Karpas-422 (cell line): ENCODE results near the gene GATA5. TPM values are rescaled to one million over a fixed set of nuclear protein-coding genes. Genes with fewer than 3 reads are reported as not detected.

ENCODE experiments used
- DNase-seq: peaks from one replicate; pipeline ENCODE4 v3.0.0-alpha.2; 2015
- H2AFZ ChIP-seq: fragments of 200-600 bp; sonication (generic); 2 replicates; pipeline ENCODE4 v1.6.1; 2014; ENCODE audit warnings: antibody characterized with exemption, low read length, mixed read lengths
- H3K27ac ChIP-seq: fragments of 200-600 bp; sonication (generic); 2 replicates; pipeline ENCODE4 v1.5.1; 2014; ENCODE audit warnings: mild to moderate bottlenecking, low read length, moderate library complexity
- H3K27me3 ChIP-seq: fragments of 200-600 bp; sonication (generic); 2 replicates; pipeline ENCODE4 v1.6.1; 2014; ENCODE audit warnings: low read length, mixed read lengths
- H3K36me3 ChIP-seq: fragments of 200-600 bp; sonication (generic); 2 replicates; pipeline ENCODE4 v1.6.1; 2014; ENCODE audit warnings: low read length, mixed read lengths; ENCODE audit not compliant: insufficient read depth
- H3K4me1 ChIP-seq: fragments of 200-600 bp; sonication (generic); 2 replicates; pipeline ENCODE4 v1.6.1; 2014; ENCODE audit warnings: mild to moderate bottlenecking, low read length, mixed read lengths
- H3K4me2 ChIP-seq: fragments of 200-600 bp; sonication (generic); 2 replicates; pipeline ENCODE4 v1.6.1; 2014; ENCODE audit warnings: low read length, low read depth, mild to moderate bottlenecking; ENCODE audit not compliant: poor library complexity, severe bottlenecking
- H3K4me3 ChIP-seq: fragments of 200-600 bp; sonication (generic); 2 replicates; pipeline ENCODE4 v1.5.1; 2014; ENCODE audit warnings: mild to moderate bottlenecking, antibody characterized with exemption, low read length, mixed read lengths
- H3K79me2 ChIP-seq: fragments of 200-600 bp; sonication (generic); 2 replicates; pipeline ENCODE4 v1.6.1; 2014; ENCODE audit warnings: mild to moderate bottlenecking, low read length, mixed read lengths
- H3K9ac ChIP-seq: fragments of 200-600 bp; sonication (generic); 2 replicates; pipeline ENCODE4 v1.6.0; 2014; ENCODE audit warnings: low read length
- H3K9me2 ChIP-seq: fragments of 200-600 bp; sonication (generic), shearing (Covaris generic); replicated peaks from 2 replicates; pipeline ENCODE4 v1.6.0; 2014; ENCODE audit warnings: mild to moderate bottlenecking, low read length, moderate library complexity; ENCODE audit not compliant: insufficient read depth
- H3K9me3 ChIP-seq: fragments of 300-700, 200-600 bp; sonication (generic); 2 replicates; pipeline ENCODE4 v1.6.1; 2014; ENCODE audit warnings: low read length, mixed read lengths
- H4K20me1 ChIP-seq: fragments of 200-600 bp; sonication (generic); 2 replicates; pipeline ENCODE4 v1.6.1; 2014; ENCODE audit warnings: mild to moderate bottlenecking, antibody characterized with exemption, low read length, low read depth; ENCODE audit not compliant: insufficient read depth
- total RNA-seq: library from RNA; depleted of rRNA; stranded (reverse); fragments of >200 nt; shearing (Covaris generic); gene quantifications from 2 replicates; pipeline ENCODE4 v1.2.3, GENCODE V29; 2014; ENCODE audit warnings: low replicate concordance

GATA5 gene
- total RNA-seq, 1 experiment from 2014 or later: not detected

- Histone ChIP-seq H3K9ac (no peak overlapping the region), H3K4me1 (no peaks in the 10 kb centered on the region), H3K36me3 (no peaks in the 10 kb centered on the region), H3K27me3 (no peaks in the 10 kb centered on the region), H3K9me2 (no peaks in the 10 kb centered on the region), H3K79me2 (no peaks in the 10 kb centered on the region), H3K27ac (no peak overlapping the region), H2AFZ (no peak overlapping the region), H3K4me2 (no peak overlapping the region), H3K9me3 (no peaks in the 10 kb centered on the region), H4K20me1 (peaks cover 5% of the 10 kb centered on the region; the same call in 1 of the 2 replicates), H3K4me3 (no peak overlapping the region)
- DNase-seq: no peak
Observed at GRCh38 chr20:62453186-62453808, 22.5 kb downstream of the GATA5 start.

- no peaks in the 10 kb centered on the region for H3K9me2 ChIP-seq
- no peaks in the 10 kb centered on the region for H3K9me3 ChIP-seq
- H3K79me2 ChIP-seq: no peaks in the 10 kb centered on the region
- no peak for DNase-seq
- no peak overlapping the region for H3K27ac ChIP-seq
- no peaks in the 10 kb centered on the region for H3K27me3 ChIP-seq
- H4K20me1 ChIP-seq: peaks cover 5% of the 10 kb centered on the region; the same call in 1 of the 2 replicates
- no peak overlapping the region for H2AFZ ChIP-seq
- no peak overlapping the region for H3K4me3 ChIP-seq
- H3K9ac ChIP-seq: no peak overlapping the region
- H3K4me1 ChIP-seq: no peaks in the 10 kb centered on the region
- no peak overlapping the region for H3K4me2 ChIP-seq
- no peaks in the 10 kb centered on the region for H3K36me3 ChIP-seq
Observed at GRCh38 chr20:62452475-62453095, 23.2 kb downstream of the GATA5 start.

- Histone ChIP-seq H3K4me2 (no peak overlapping the region), H3K27me3 (no peaks in the 10 kb centered on the region), H4K20me1 (peaks cover 5% of the 10 kb centered on the region; the same call in 1 of the 2 replicates), H2AFZ (no peak overlapping the region), H3K9me2 (no peaks in the 10 kb centered on the region), H3K9me3 (no peaks in the 10 kb centered on the region), H3K27ac (no peak overlapping the region), H3K4me1 (no peaks in the 10 kb centered on the region), H3K9ac (no peak overlapping the region), H3K36me3 (no peaks in the 10 kb centered on the region), H3K79me2 (no peaks in the 10 kb centered on the region), H3K4me3 (no peak overlapping the region)
- no peak for DNase-seq
Observed at GRCh38 chr20:62451970-62452369, 23.8 kb downstream of the GATA5 start.

GRCh38 chr20:62451156-62451767 is 24.5 kb downstream of the GATA5 start:
- no peak overlapping the region for H3K9ac ChIP-seq
- H3K79me2 ChIP-seq: no peaks in the 10 kb centered on the region
- no peak overlapping the region for H3K4me3 ChIP-seq
- H4K20me1 ChIP-seq: peaks cover 5% of the 10 kb centered on the region; the same call in 1 of the 2 replicates
- no peaks in the 10 kb centered on the region for H3K36me3 ChIP-seq
- H3K27ac ChIP-seq: no peak overlapping the region
- DNase-seq: no peak
- no peaks in the 10 kb centered on the region for H3K27me3 ChIP-seq
- H3K9me3 ChIP-seq: no peaks in the 10 kb centered on the region
- no peaks in the 10 kb centered on the region for H3K9me2 ChIP-seq
- no peak overlapping the region for H3K4me2 ChIP-seq
- H3K4me1 ChIP-seq: no peaks in the 10 kb centered on the region
- no peak overlapping the region for H2AFZ ChIP-seq

GRCh38 chr20:62449951-62450691 is 25.7 kb downstream of the GATA5 start:
- H3K27ac ChIP-seq: no peak overlapping the region
- H3K4me2 ChIP-seq: no peak overlapping the region
- no peak overlapping the region for H3K4me3 ChIP-seq
- DNase-seq: no peak
- H3K9me3 ChIP-seq: no peaks in the 10 kb centered on the region
- no peaks in the 10 kb centered on the region for H3K27me3 ChIP-seq
- no peaks in the 10 kb centered on the region for H3K9me2 ChIP-seq
- peaks cover 5% of the 10 kb centered on the region; the same call in 1 of the 2 replicates for H4K20me1 ChIP-seq
- no peaks in the 10 kb centered on the region for H3K36me3 ChIP-seq
- no peak overlapping the region for H3K9ac ChIP-seq
- no peak overlapping the region for H2AFZ ChIP-seq
- H3K4me1 ChIP-seq: no peaks in the 10 kb centered on the region
- no peaks in the 10 kb centered on the region for H3K79me2 ChIP-seq

- H3K36me3 ChIP-seq: no peaks in the 10 kb centered on the region
- H3K4me1 ChIP-seq: no peaks in the 10 kb centered on the region
- no peak overlapping the region for H3K9ac ChIP-seq
- H3K4me3 ChIP-seq: no peak overlapping the region
- no peaks in the 10 kb centered on the region for H3K79me2 ChIP-seq
- H3K9me2 ChIP-seq: no peaks in the 10 kb centered on the region
- no peak overlapping the region for H3K4me2 ChIP-seq
- DNase-seq: no peak
- H4K20me1 ChIP-seq: peaks cover 5% of the 10 kb centered on the region; the same call in 1 of the 2 replicates
- no peaks in the 10 kb centered on the region for H3K9me3 ChIP-seq
- no peak overlapping the region for H3K27ac ChIP-seq
- H2AFZ ChIP-seq: no peak overlapping the region
- H3K27me3 ChIP-seq: no peaks in the 10 kb centered on the region
Observed at GRCh38 chr20:62448788-62449187, 27.0 kb downstream of the GATA5 start.

- no peaks in the 10 kb centered on the region for H3K9me3 ChIP-seq
- peaks cover 5% of the 10 kb centered on the region; the same call in 1 of the 2 replicates for H4K20me1 ChIP-seq
- H3K9me2 ChIP-seq: no peaks in the 10 kb centered on the region
- H3K4me3 ChIP-seq: no peak overlapping the region
- H2AFZ ChIP-seq: no peak overlapping the region
- H3K27ac ChIP-seq: no peak overlapping the region
- H3K4me2 ChIP-seq: no peak overlapping the region
- H3K36me3 ChIP-seq: no peaks in the 10 kb centered on the region
- H3K27me3 ChIP-seq: no peaks in the 10 kb centered on the region
- H3K79me2 ChIP-seq: no peaks in the 10 kb centered on the region
- H3K9ac ChIP-seq: no peak overlapping the region
- H3K4me1 ChIP-seq: no peaks in the 10 kb centered on the region
- DNase-seq: peak; percentile 53
Observed at GRCh38 chr20:62448038-62448437, 27.8 kb downstream of the GATA5 start.
